HG03025 (cell line): ENCODE data around the gene WASHC2A.
"Not testable (repeated sequence)": the region's sequence is repeated elsewhere in the genome, so short reads cannot be mapped to it uniquely, and the experiment has no call there.

Experiments used
- ATAC-seq: cut with Tn5 transposase; IDR thresholded peaks from one replicate; pipeline ENCODE4 v1.9.1; 2021; ENCODE audit warnings: mild to moderate bottlenecking, moderate library complexity; ENCODE audit not compliant: unreplicated experiment, low FRiP score

The WASHC2A gene

GRCh38 chr10:50058727-50059126, 9.0 kb upstream of the WASHC2A start:
- ATAC-seq: not testable (repeated sequence)

- ATAC-seq: not testable (repeated sequence)
Observed at GRCh38 chr10:50059946-50060345, 7.8 kb upstream of the WASHC2A start.

GRCh38 chr10:50061548-50061947, 6.2 kb upstream of the WASHC2A start:
- ATAC-seq: not testable (repeated sequence)

GRCh38 chr10:50063100-50063499, 4.7 kb upstream of the WASHC2A start:
- no peak for ATAC-seq

GRCh38 chr10:50068352-50068659, 552 bp downstream of the WASHC2A start:
- ATAC-seq: not testable (repeated sequence)

GRCh38 chr10:50075139-50075538, 7.4 kb downstream of the WASHC2A start:
- ATAC-seq: not testable (repeated sequence)

GRCh38 chr10:50075544-50075943, 7.8 kb downstream of the WASHC2A start:
- ATAC-seq: not testable (repeated sequence)

- ATAC-seq: not testable (repeated sequence)
Observed at GRCh38 chr10:50091304-50091703, 23.6 kb downstream of the WASHC2A start.

GRCh38 chr10:50092928-50093327, 25.2 kb downstream of the WASHC2A start:
- not testable (repeated sequence) for ATAC-seq

- ATAC-seq: not testable (repeated sequence)
Observed at GRCh38 chr10:50094630-50095029, 26.9 kb downstream of the WASHC2A start.

- ATAC-seq: not testable (repeated sequence)
Observed at GRCh38 chr10:50095402-50095801, 27.6 kb downstream of the WASHC2A start.

- ATAC-seq: not testable (repeated sequence)
Observed at GRCh38 chr10:50096722-50097121, 29.0 kb downstream of the WASHC2A start.

- ATAC-seq: not testable (repeated sequence)
Observed at GRCh38 chr10:50098645-50099044, 30.9 kb downstream of the WASHC2A start.

GRCh38 chr10:50101139-50101582, 33.4 kb downstream of the WASHC2A start:
- not testable (repeated sequence) for ATAC-seq

GRCh38 chr10:50101747-50102146, 34.0 kb downstream of the WASHC2A start:
- not testable (repeated sequence) for ATAC-seq

GRCh38 chr10:50102267-50102666, 34.5 kb downstream of the WASHC2A start:
- ATAC-seq: peak; percentile 63

- not testable (repeated sequence) for ATAC-seq
Observed at GRCh38 chr10:50108999-50109698, 41.4 kb downstream of the WASHC2A start.

- not testable (repeated sequence) for ATAC-seq
Observed at GRCh38 chr10:50112419-50113112, 44.8 kb downstream of the WASHC2A start.

- not testable (repeated sequence) for ATAC-seq
Observed at GRCh38 chr10:50126765-50127164, 59.0 kb downstream of the WASHC2A start.

- ATAC-seq: not testable (repeated sequence)
Observed at GRCh38 chr10:50127770-50128292, 60.1 kb downstream of the WASHC2A start.

GRCh38 chr10:50131245-50131965, 63.7 kb downstream of the WASHC2A start:
- ATAC-seq: not testable (repeated sequence)
